Prostate gland (tissue), 2 donors: ENCODE results near the gene JMJD8. TPM values are rescaled to one million over a fixed set of nuclear protein-coding genes. Genes with fewer than 3 reads are reported as not detected.

ENCODE experiments used
- DNase-seq: peaks from one replicate; pipeline ENCODE4 v3.0.0-alpha.2; 2019; ENCODE audit warnings: low spot score
- H3K27ac ChIP-seq, 2 donors: fragments of 200-600 bp; sonication (generic); 2 replicates each; pipeline ENCODE4 v1.5.1; 2017 to 2019
- H3K27me3 ChIP-seq: fragments of 200-600 bp; sonication (generic); replicated peaks from 2 replicates; pipeline ENCODE4 v1.5.1; 2019; ENCODE audit not compliant: insufficient read depth
- H3K36me3 ChIP-seq, 2 donors: fragments of 200-600 bp; sonication (generic); 1 replicate in 1 of 2; 2 replicates in 1 of 2; pipeline versions ENCODE4 v1.5.1 to v1.8.1; 2017 to 2019
- H3K4me1 ChIP-seq: fragments of 200-600 bp; sonication (generic); replicated peaks from 2 replicates; pipeline ENCODE4 v1.5.1; 2019
- H3K4me3 ChIP-seq, 2 donors: fragments of 200-600 bp; sonication (generic); 2 replicates each; pipeline ENCODE4 v1.5.1; 2017 to 2019
- H3K9me3 ChIP-seq: fragments of 200-600 bp; sonication (generic); 2 replicates; pipeline ENCODE4 v1.5.1; 2017
- POLR2A ChIP-seq: fragments of 450-650 bp; IDR thresholded peaks from one replicate; pipeline ENCODE4 v1.6.1; 2016; ENCODE audit warnings: antibody characterized with exemption, mild to moderate bottlenecking
- POLR2AphosphoS5 ChIP-seq: sonication (generic); formaldehyde crosslinking; IDR thresholded peaks from one replicate; pipeline ENCODE4 v1.6.1; 2017; ENCODE audit warnings: antibody characterized with exemption
- WGBS: methylation state at CpG from one replicate; pipeline ENCODE4 v1.1.5; 2018; 5-methylcytosine and 5-hydroxymethylcytosine counted together
- intact Hi-C: fragments of 100-400 bp; cut with DNase I; formaldehyde crosslinking; loops from one replicate; pipeline ENCODE4 v1.14.2; 2022
- total RNA-seq, 2 donors: library from RNA; depleted of rRNA; stranded (reverse); fragments of >200 nt; gene quantifications; one replicate each; pipeline ENCODE4 v1.1.0, GENCODE V29; 2016
- TF ChIP-seq, protein P1 (sequence below), 4 experiments: fragments of 200-600 bp in 2 of 4; fragments of 450-650 bp in 2 of 4; sonication (generic) in 2 of 4; IDR thresholded peaks; 1 replicate in 3 of 4; 2 replicates in 1 of 4; pipeline ENCODE4 v1.5.1; 2016 to 2019; ENCODE audit warnings: antibody characterized with exemption in 4 of 4, mild to moderate bottlenecking in 2 of 4, moderate library complexity in 2 of 4

The JMJD8 gene
- total RNA-seq, 2 donors from 2014 or later, result 121 to 132 TPM

DNA sequence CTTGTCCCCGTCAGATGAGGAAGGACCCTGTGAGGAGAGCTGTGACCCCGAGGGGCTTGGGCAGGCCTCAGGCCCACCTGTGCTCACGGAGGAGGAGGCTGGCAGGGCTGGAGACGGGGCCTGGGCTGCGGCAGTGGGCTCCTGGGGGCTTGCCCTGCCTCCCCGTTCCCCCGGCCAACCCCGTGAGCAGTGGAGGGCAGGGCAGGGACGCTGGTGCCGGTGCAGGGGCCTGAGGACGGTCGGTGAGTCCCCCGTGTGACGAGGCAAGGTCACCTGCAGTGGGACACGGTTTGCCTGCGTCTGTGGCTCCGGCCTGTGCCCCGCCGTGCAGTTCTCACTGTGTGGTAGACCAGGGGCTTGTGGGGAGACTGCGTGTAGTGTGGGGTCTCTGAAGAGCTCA is 24.5 kb downstream of the JMJD8 start:
- 92% methylated on average over 20 of the region's 20 CpGs for WGBS
- H3K9me3 ChIP-seq, result no peaks in the 10 kb centered on the region
- no peaks in the 10 kb centered on the region for H3K36me3 ChIP-seq
- H3K27ac ChIP-seq, result no peak overlapping the region
- no peak for DNase-seq
- H3K4me1 ChIP-seq, result peaks cover 3% of the 10 kb centered on the region
- TF ChIP-seq POLR2AphosphoS5 (no peak), POLR2A (no peak)
- TF ChIP-seq, protein P1, sequence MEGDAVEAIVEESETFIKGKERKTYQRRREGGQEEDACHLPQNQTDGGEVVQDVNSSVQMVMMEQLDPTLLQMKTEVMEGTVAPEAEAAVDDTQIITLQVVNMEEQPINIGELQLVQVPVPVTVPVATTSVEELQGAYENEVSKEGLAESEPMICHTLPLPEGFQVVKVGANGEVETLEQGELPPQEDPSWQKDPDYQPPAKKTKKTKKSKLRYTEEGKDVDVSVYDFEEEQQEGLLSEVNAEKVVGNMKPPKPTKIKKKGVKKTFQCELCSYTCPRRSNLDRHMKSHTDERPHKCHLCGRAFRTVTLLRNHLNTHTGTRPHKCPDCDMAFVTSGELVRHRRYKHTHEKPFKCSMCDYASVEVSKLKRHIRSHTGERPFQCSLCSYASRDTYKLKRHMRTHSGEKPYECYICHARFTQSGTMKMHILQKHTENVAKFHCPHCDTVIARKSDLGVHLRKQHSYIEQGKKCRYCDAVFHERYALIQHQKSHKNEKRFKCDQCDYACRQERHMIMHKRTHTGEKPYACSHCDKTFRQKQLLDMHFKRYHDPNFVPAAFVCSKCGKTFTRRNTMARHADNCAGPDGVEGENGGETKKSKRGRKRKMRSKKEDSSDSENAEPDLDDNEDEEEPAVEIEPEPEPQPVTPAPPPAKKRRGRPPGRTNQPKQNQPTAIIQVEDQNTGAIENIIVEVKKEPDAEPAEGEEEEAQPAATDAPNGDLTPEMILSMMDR (IDR thresholded peaks at IDR 0.05), result no peak
- H3K27me3 ChIP-seq, result no peaks in the 10 kb centered on the region
- intact Hi-C loops, result no loop called here
- no peak overlapping the region for H3K4me3 ChIP-seq

DNA sequence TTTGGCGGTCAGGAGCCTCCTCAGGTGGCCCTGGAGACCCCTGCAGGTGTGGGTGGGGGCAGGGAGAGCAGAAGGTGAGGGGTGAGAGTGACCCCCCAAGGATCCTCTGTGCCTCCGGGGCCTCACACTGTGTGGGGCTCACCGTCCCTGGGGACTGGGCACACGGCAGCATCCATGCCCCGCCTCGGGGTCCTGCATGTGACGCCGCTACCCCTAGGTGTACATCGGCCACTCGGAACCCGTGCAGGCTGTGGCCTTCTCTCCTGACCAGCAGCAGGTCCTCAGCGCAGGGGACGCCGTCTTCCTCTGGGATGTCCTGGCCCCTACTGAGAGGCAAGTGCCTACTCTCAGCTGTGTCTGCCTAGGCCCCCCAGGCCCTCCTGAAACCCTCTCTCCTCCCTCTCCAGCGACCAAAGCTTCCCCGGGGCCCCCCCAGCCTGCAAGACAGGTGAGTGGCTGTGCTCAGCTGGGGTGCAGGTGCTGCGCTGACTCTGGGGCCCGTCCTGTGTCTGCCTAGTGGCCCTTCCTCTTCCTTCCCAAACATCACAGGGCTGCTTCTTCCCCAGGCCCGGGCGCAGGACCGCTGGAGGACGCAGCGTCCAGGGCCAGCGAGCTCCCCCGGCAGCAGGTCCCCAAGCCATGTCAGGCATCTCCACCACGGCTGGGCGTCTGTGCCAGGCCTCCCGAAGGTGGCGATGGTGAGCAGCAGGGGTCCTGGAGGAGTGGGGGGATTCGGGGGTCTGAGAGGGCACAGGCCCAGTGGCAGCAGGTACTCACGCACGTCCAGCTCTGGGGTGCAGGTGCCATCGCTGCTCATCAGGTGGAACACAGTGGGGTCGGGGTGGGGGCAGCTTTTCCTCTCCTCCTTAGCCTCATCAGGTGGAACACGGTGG is 25.2 kb downstream of the JMJD8 start:
- Histone ChIP-seq H3K9me3 (no peaks in the 10 kb centered on the region), H3K4me3 (no peak overlapping the region), H3K27me3 (no peaks in the 10 kb centered on the region), H3K36me3 (no peaks in the 10 kb centered on the region), H3K27ac (no peak overlapping the region), H3K4me1 (peaks cover 3% of the 10 kb centered on the region)
- WGBS, result 88% methylated on average over 25 of the region's 35 CpGs
- intact Hi-C loops, result no loop called here
- no peak for DNase-seq
- TF ChIP-seq POLR2AphosphoS5 (no peak), POLR2A (no peak)
- TF ChIP-seq, protein P1 (IDR thresholded peaks at IDR 0.05), result no peak

DNA sequence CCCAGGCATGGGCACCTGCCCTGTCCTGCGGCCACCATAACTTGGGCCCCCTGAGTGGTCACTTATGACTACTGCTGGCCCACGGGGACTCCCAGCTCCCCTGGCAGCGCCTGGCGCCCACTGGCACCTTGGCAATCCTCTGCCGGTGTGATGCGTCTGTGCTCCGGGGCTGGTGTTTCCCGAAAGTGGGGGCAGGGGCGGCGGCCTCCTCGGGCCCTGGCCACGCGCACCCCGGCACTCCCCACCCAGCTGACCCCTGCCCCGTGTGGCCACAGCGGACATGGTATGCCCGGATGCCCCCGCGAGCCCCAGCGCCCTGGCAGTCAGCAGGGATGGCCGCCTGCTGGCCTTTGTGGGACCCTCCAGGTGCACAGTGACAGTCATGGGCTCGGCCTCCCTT is 26.6 kb downstream of the JMJD8 start:
- no peak overlapping the region for H3K27ac ChIP-seq
- peaks cover 3% of the 10 kb centered on the region for H3K4me1 ChIP-seq
- H3K36me3 ChIP-seq, result no peaks in the 10 kb centered on the region
- TF ChIP-seq, protein P1 (IDR thresholded peaks at IDR 0.05), result no peak
- TF ChIP-seq POLR2A (no peak), POLR2AphosphoS5 (no peak)
- H3K9me3 ChIP-seq, result no peaks in the 10 kb centered on the region
- H3K4me3 ChIP-seq, result no peak overlapping the region
- no peak for DNase-seq
- no peaks in the 10 kb centered on the region for H3K27me3 ChIP-seq
- intact Hi-C loops, result no loop called here
- WGBS, result 89% methylated on average over 22 of the region's 22 CpGs

DNA sequence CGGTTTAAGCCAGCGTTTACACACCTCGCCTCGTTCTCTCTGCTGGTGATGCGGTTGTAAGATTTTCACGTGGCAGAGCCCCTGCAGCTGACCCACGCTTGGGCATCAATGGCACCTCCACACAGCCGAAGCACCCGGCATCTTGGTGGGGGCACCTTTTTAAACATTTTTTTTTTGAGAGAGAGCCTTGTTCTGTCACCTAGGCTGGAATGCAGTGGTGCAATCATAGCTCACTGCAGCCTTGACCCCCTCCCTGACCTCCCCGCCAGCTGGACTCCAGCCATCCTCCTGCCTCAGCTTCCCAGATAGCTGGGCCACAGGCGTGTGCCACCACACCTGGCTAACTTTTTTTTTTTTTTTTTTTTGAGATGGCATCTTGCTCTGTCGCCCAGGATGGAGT is 30.1 kb downstream of the JMJD8 start:
- Histone ChIP-seq H3K27ac (no peak overlapping the region), H3K4me3 (no peak overlapping the region), H3K4me1 (peaks cover 5% of the 10 kb centered on the region), H3K36me3 (no peaks in the 10 kb centered on the region), H3K9me3 (no peaks in the 10 kb centered on the region), H3K27me3 (no peaks in the 10 kb centered on the region)
- 90% methylated on average over 12 of the region's 12 CpGs for WGBS
- intact Hi-C loops, result no loop called here
- DNase-seq, result no peak
- TF ChIP-seq POLR2AphosphoS5 (no peak), POLR2A (no peak)
- TF ChIP-seq, protein P1 (IDR thresholded peaks at IDR 0.05), result no peak
